PC-9 (cell line): ENCODE results near the gene TMEM183A. TPM values are rescaled to one million over a fixed set of nuclear protein-coding genes. Genes with fewer than 3 reads are reported as not detected.

Experiments used
- BruUV-seq: library from RNA; stranded (reverse); fragments of 400-500 nt; replicated peaks from 2 replicates; lab custom pipeline; 2021; lab: Mats Ljungman, UMichigan
- CTCF ChIA-PET: fragments of 300-600 bp; sonication (Branson Sonifier 250); formaldehyde crosslinking; loops from one replicate; lab custom pipeline; 2022; ENCODE audit warnings: antibody characterized with exemption; lab: Charles Lee
- POLR2A ChIA-PET: fragments of 300-600 bp; sonication (Branson Sonifier 250); formaldehyde crosslinking; loops from one replicate; lab custom pipeline; 2022; ENCODE audit warnings: antibody characterized with exemption; ENCODE audit not compliant: unreplicated experiment; lab: Charles Lee
- DNase-seq, 2 experiments: peaks; one replicate each; pipeline versions ENCODE4 v3.0.0 to v3.0.0-alpha.2; 2015 to 2022; ENCODE audit warnings: mixed read lengths in 1 of 2
- H2AFZ ChIP-seq: fragments of 200-600 bp; sonication (generic); 2 replicates; pipeline ENCODE4 v1.8.1; 2017; ENCODE audit warnings: antibody characterized with exemption
- H3F3A ChIP-seq: fragments of 200-600 bp; sonication (generic); 2 replicates; pipeline ENCODE4 v1.8.1; 2017; ENCODE audit warnings: antibody characterized with exemption, mild to moderate bottlenecking, low read depth; ENCODE audit not compliant: insufficient read depth
- H3K27ac ChIP-seq: fragments of 200-600 bp; sonication (generic); 2 replicates; pipeline ENCODE4 v1.6.1; 2016; ENCODE audit warnings: mixed run types
- H3K27me3 ChIP-seq: fragments of 200-600 bp; sonication (generic); 2 replicates; pipeline ENCODE4 v1.6.1; 2016; ENCODE audit warnings: low read depth, mixed run types; ENCODE audit not compliant: insufficient read depth
- H3K36me3 ChIP-seq: fragments of 200-600 bp; sonication (generic); 2 replicates; pipeline ENCODE4 v1.6.1; 2016; ENCODE audit warnings: low read depth, mixed run types
- H3K4me1 ChIP-seq: fragments of 200-600 bp; sonication (generic); replicated peaks from 2 replicates; pipeline ENCODE4 v1.6.1; 2016; ENCODE audit warnings: mixed run types; ENCODE audit not compliant: insufficient read depth
- H3K4me2 ChIP-seq: fragments of 200-600 bp; sonication (generic); 2 replicates; pipeline ENCODE4 v1.6.1; 2017; ENCODE audit warnings: mixed run types
- H3K4me3 ChIP-seq: fragments of 200-600 bp; sonication (generic); 2 replicates; pipeline ENCODE4 v1.6.1; 2016; ENCODE audit warnings: mixed run types
- H3K79me2 ChIP-seq: fragments of 200-600 bp; sonication (generic); 2 replicates; pipeline ENCODE4 v1.6.1; 2017; ENCODE audit warnings: low read depth, mixed run types
- H3K9me2 ChIP-seq: fragments of 200-600 bp; sonication (generic); 2 replicates; pipeline ENCODE4 v1.8.1; 2017; ENCODE audit warnings: mild to moderate bottlenecking; ENCODE audit not compliant: insufficient read depth
- H3K9me3 ChIP-seq: fragments of 200-600 bp; sonication (generic); 2 replicates; pipeline ENCODE4 v1.8.1; 2016; ENCODE audit warnings: low read depth; ENCODE audit not compliant: insufficient read depth
- H4K20me1 ChIP-seq: fragments of 200-600 bp; sonication (generic); 2 replicates; pipeline ENCODE4 v1.8.1; 2017; ENCODE audit not compliant: insufficient read depth
- CTCF ChIP-seq: fragments of 200-600 bp; sonication (generic); conservative IDR thresholded peaks from 2 replicates; pipeline ENCODE4 v1.6.1; 2017; ENCODE audit warnings: mixed run types, antibody characterized with exemption, mild to moderate bottlenecking, moderate library complexity
- EZH2 ChIP-seq: fragments of 200-600 bp; sonication (generic); IDR thresholded peaks from 2 replicates; pipeline ENCODE4 v1.8.0; 2017; ENCODE audit warnings: antibody characterized with exemption, low read depth
- intact Hi-C: fragments of 100-400 bp; cut with micrococcal nuclease; formaldehyde crosslinking; loops from one replicate; pipeline ENCODE4 v1.10.0; 2022; ENCODE audit not compliant: unreplicated experiment
- total RNA-seq: library from RNA; stranded (reverse); gene quantifications from 2 replicates; pipeline ENCODE4 v1.2.3, GENCODE V29; 2021

Gene TMEM183A
- total RNA-seq, 1 experiment from 2014 or later = 53.5 TPM

GRCh38 chr1:203033287-203033686 lies 26.1 kb downstream of the TMEM183A start:
- DNase-seq = no peak
- Histone ChIP-seq H3K36me3 (no peaks in the 10 kb centered on the region), H3F3A (no peaks in the 10 kb centered on the region), H3K27ac (no peak overlapping the region), H3K27me3 (peaks cover 5% of the 10 kb centered on the region; the same call in 1 of the 2 replicates), H3K79me2 (no peaks in the 10 kb centered on the region), H3K9me3 (no peaks in the 10 kb centered on the region), H3K9me2 (no peaks in the 10 kb centered on the region), H2AFZ (no peak overlapping the region), H3K4me2 (no peak overlapping the region), H3K4me3 (no peak overlapping the region), H4K20me1 (no peaks in the 10 kb centered on the region), H3K4me1 (no peaks in the 10 kb centered on the region)
- intact Hi-C loops = no loop called here
- no peak for TF ChIP-seq CTCF
- no peak for TF ChIP-seq EZH2
- no TSS peak for BruUV-seq
- ChIA-PET POLR2A (interaction anchor here (0.6 kb wide), 1 partner anchor 234 kb away, joined by 3 read pairs; no protein-coding TSS in a partner anchor), CTCF (no interaction called here)

DNA sequence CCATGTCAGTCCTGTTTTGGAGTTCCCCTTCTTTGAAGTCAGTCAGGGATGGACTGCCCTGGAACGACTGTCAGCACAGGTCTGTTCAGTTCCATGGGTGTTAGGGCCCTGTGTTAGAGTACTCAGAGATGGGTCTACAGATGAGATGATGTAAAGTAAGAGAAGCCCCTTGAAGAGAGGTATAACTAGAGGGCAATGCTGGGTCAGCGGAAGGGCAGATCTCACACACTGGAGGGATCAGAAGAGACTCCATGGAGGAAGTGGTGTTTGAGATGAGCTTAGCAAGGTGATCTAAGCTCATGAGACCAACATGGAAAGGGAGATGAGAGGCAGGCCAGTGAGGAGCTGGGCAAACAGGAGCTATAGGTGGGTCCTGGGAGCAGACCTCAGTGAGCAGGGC lies 26.7 kb downstream of the TMEM183A start:
- no peaks in the 10 kb centered on the region for H3K9me2 ChIP-seq
- no peak overlapping the region for H3K4me3 ChIP-seq
- no peaks in the 10 kb centered on the region for H3K36me3 ChIP-seq
- H3K27ac ChIP-seq = no peak overlapping the region
- POLR2A ChIA-PET = interaction anchor here (0.6 kb wide), 1 partner anchor 234 kb away, joined by 3 read pairs; no protein-coding TSS in a partner anchor
- no peaks in the 10 kb centered on the region for H3F3A ChIP-seq
- intact Hi-C loops = no loop called here
- no peak overlapping the region for H2AFZ ChIP-seq
- CTCF ChIA-PET = no interaction called here
- TF ChIP-seq CTCF = no peak
- no peak for TF ChIP-seq EZH2
- no peaks in the 10 kb centered on the region for H3K79me2 ChIP-seq
- H3K27me3 ChIP-seq = peaks cover 5% of the 10 kb centered on the region; the same call in 1 of the 2 replicates
- DNase-seq = no peak
- no TSS peak for BruUV-seq
- H3K4me2 ChIP-seq = no peak overlapping the region
- H3K4me1 ChIP-seq = no peaks in the 10 kb centered on the region
- H4K20me1 ChIP-seq = no peaks in the 10 kb centered on the region
- no peaks in the 10 kb centered on the region for H3K9me3 ChIP-seq

- Histone ChIP-seq H3K9me2 (no peaks in the 10 kb centered on the region), H2AFZ (no peak overlapping the region), H4K20me1 (no peaks in the 10 kb centered on the region), H3K36me3 (no peaks in the 10 kb centered on the region), H3K4me3 (no peak overlapping the region), H3F3A (no peaks in the 10 kb centered on the region), H3K4me1 (no peaks in the 10 kb centered on the region), H3K79me2 (no peaks in the 10 kb centered on the region), H3K27ac (no peak overlapping the region), H3K4me2 (no peak overlapping the region), H3K9me3 (no peaks in the 10 kb centered on the region), H3K27me3 (peaks cover 5% of the 10 kb centered on the region; the same call in 1 of the 2 replicates)
- no TSS peak for BruUV-seq
- ChIA-PET CTCF (no interaction called here), POLR2A (no interaction called here)
- intact Hi-C loops = loop anchor here (5.0 kb wide), 1 partner anchor 293 kb away; no protein-coding TSS in a partner anchor
- TF ChIP-seq EZH2 = no peak
- no peak for DNase-seq
Observed at GRCh38 chr1:203034422-203035110, 27.4 kb downstream of the TMEM183A start.
